ENCODE results near the gene LRRC26.

Gene LRRC26

GRCh38 chr9:137198902-137199283, 29.0 kb upstream of the LRRC26 start:
- no peak for DNase-seq

GRCh38 chr9:137198051-137198901, 28.4 kb upstream of the LRRC26 start:
- DNase-seq, result no peak

DNA sequence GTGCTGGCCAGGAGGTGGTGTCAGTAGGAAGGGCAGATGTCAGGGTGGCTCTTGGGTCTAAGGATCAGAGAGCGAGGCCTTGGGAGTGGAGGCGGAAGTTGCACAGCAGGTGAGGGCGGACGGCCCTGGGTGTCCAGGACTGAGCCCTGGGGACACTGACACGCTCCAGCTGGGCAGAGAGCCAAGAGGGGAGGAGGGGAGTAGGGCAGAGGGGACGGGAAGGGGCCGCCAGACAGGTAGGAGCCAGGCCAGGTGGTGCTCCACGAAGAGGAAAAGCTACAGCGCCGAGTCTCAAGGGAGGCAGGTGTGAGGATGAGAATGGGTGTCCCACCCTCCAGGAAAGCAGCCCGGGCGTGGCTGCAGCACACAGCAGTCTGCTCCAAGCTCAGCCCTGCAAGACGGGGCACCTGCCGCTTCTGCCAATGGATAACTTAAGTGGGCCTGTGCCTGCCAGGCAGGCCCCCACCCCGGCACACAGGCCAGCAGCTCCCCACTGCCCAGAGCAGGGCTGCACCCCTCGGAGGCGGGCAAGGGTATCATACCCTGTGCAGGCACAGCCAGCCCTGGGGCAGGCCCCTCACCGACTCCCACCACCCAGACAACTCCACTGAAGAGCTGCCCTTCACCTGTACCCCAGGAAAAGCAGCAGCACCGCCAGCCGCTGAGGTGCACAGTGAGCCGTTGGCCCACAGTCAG, 25.8 kb upstream of the LRRC26 start:
- no peak for DNase-seq

DNA sequence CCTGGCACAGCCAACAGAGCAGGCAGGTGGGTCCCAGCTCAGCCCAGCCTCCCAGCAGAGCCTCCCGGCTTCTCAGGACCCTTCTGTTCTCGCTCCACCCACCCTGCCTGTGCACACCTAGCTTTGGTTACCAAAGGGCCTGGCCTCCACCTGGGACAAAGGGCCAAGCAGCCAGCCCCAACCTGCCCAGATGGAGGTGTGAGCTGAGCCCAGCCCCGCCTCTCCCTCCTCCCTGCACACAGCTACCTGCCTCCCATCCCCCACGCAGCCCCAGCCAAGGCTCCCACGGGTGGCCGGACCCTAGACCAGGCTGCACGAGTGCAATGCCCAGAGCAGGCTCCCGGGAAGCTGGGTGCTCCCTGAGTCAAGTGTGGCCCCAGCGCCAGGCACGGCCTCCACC, 25.1 kb upstream of the LRRC26 start:
- no peak for DNase-seq

DNA sequence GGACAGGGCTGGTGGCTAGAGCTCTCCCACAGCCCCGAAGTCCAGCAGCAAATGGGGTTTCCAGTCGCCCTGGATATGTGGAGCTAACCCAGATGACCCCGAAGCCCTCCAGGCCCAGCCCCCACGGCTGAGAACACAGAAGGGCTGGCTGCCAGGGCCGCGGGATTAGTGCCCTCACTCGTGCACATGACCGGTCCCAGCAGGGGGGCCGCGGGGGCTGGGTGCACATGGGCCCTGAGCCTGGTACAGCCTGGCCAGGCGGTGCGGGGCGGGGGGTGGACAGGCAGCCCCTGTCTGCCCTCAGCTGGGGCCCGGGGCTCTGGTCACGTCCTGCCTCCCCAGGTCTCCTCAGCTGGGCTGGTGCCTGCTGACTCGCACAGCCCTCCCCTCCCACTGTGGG, 24.5 kb upstream of the LRRC26 start:
- no peak for DNase-seq

DNA sequence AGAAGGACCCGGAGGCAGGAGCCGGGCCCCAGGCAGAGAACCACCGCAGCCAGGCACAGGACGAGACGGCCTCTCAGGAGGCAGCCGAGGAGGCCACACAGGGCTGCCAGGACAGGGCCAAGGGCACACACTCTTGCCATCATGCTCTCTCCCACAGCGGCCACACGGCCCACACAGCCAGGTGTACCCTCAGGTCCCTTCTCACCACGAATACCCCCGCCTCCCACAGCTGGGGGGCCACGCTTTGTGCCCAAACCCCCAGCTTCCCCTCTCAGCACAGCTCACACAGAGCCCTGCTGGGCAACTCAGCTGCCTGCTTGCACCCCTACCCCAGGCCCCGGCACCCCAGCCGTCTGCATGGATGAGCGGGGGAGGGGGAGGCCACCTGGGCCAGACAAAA, 23.9 kb upstream of the LRRC26 start:
- no peak for DNase-seq

GRCh38 chr9:137192859-137193258, 23.0 kb upstream of the LRRC26 start:
- DNase-seq, result no peak

- no peak for DNase-seq
These were observed 22.6 kb upstream of the LRRC26 start for GRCh38 chr9:137192448-137192780.

GRCh38 chr9:137191691-137192447, 22.0 kb upstream of the LRRC26 start:
- DNase-seq, result no peak

GRCh38 chr9:137191245-137191644, 21.4 kb upstream of the LRRC26 start:
- no peak for DNase-seq

DNA sequence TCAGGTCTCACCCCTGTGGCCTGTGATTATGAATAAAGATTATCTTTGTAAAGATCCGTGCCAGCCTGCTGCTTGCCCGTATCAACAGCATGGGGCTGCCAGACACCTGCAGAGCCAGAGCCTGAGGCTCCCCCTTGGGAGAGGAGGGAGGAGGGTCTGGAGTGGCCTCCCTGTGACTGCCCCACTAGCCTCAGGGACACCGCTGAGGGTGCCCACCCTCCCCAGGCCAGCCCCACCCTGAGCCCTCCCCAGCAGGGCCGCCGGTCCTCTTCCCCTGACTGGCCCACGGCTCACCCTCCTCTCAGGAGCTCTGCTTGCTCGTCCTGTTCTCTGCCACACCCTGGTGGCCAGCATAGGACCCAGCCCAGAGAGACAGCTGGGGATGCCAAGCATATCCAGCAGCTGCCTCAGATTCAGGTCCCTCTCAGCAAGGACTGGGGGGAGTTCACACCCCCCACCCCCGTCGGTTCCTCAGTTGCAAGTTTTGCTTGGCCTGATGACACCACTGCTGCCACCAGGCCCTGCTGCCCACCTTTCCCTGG, 20.5 kb upstream of the LRRC26 start:
- DNase-seq, result no peak

- no peak for DNase-seq
These were observed 19.7 kb upstream of the LRRC26 start for GRCh38 chr9:137189297-137190295.

DNA sequence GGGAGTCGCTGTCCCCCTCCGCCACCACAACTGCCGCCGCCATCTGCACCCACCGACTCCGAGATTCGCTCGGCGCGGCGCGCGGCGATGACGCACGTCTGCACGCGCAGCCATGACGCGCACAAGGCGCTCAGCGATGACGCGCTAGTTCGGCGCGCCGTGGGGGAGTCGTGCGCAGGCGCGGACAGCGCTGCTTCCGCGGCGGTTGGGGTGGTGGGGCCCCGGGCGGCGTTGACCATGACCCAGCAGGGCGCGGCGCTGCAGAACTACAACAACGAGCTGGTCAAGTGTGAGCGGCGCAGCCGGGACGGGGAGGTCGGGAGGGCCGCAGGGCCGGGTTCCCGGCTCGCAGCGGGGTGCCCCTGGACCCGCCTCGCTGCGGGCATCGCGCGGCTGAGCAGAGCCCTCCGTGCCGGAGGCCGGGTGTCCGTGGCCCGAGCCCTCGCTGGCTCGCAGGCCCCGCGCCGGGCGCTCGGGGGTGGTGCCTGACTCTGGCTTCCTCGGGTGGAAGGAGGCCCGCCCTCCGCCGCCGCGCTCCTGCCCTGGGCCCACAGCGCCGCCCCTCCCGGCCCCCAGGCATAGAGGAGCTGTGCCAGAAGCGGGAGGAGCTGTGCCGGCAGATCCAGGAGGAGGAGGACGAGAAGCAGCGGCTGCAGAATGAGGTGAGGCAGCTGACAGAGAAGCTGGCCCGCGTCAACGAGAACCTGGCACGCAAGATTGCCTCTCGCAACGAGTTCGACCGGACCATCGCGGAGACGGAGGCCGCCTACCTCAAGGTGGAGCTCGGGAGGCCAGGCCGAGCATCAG, 18.8 kb upstream of the LRRC26 start, which contains the start of the genes ANAPC2 and SSNA1:
TSS of gene ANAPC2 (minus strand) at position 71 of the 807 bp plus-strand sequence. CDS start at position 43, 28 bp downstream.
TSS of gene SSNA1 (plus strand) at position 187 of the 807 bp plus-strand sequence. CDS start at position 238, 51 bp downstream.
- peak; percentile 30 for DNase-seq

- no peak for DNase-seq
These were observed 18.2 kb upstream of the LRRC26 start for GRCh38 chr9:137188086-137188489.

GRCh38 chr9:137187386-137187785, 17.5 kb upstream of the LRRC26 start:
- no peak for DNase-seq

DNA sequence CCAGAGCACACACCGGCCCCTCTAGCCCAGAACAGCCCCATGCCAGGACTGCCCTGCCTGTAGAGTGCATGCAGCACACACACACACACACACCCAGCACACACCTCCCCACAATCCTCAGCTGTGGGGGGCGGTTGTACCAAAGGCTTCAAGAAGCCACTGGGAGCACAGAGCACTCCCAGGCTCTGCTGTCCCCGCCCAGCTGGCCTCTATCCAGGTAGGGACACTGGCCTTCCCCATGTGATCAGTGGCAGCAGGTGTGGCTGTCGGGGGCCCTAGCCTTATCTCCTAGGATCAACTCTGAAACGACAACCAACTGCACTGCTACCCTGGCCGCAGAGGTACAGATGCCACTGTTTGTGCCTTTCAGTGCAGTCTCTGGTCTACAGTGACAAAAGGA, 16.5 kb upstream of the LRRC26 start:
- no peak for DNase-seq

GRCh38 chr9:137185921-137186320, 16.1 kb upstream of the LRRC26 start:
- no peak for DNase-seq

DNA sequence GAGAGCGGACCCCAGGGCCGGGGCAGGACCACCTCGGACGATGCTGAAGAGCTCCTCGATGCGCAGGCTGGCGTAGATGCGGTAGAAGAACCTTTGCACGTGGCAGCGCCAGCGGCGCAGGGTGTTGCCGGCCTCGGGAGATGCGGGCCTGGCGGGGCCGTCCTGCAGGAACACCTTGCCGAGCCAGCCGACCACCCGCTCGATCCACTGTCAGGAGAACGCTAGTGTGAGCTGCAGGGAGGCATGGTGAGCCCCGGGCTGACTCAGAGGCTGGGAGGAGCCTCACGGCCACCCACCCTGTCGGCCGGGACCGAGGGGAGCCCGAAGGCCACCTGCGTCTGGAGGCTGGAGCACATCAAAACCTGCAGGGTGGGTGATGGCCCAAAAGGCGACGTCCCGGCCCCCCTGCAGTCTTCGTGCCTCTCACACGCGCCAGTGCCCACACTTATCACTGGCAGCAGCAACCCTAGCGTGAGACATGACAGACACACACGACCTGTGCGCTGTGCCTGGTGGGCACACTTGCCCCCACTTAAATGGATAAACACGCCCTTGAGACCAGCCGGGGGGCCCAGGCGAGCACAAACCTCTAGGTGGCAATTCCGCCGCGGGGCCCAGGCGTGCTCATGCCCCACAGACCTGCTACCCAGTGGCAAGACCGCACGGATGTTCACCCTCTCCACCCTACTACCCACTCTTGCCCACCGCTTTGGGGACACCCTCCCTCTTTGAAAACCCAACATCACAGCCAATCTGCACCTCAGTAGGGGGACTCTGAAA, 15.2 kb upstream of the LRRC26 start:
- no peak for DNase-seq

- no peak for DNase-seq
These were observed 14.2 kb upstream of the LRRC26 start for GRCh38 chr9:137183980-137184595.

DNA sequence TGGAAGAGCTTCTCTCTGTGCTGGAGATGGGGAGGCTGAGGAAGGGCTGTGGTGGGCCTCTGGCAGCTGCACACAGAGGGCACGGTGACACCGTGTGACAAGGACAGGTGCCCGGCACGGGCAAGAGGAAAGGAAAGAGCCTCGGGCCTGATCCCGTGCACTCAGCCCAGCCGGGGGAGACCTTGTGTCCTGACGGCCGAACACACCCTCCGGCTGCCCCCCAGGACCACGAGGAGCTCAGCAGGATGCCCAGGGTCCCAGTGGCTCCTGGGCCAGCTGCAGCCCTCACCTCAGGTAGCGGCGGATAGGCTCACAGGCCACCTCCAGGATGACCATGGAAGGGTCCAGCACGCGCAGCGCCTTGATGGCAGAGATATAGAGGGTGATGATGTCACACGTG, 13.0 kb upstream of the LRRC26 start:
- DNase-seq, result no peak
